Stimulated activated CD4-positive, alpha-beta T cell treated with anti-CD3 and anti-CD28 coated beads, Interleukin-2, amount 100 ng/mL, for 48 hours (primary cell): ENCODE measurements around the gene ORM2.
"Not testable (repeated sequence)": the region's sequence is repeated elsewhere in the genome, so short reads cannot be mapped to it uniquely, and the experiment has no call there.

Source experiments
- DNase-seq, 2 donors: peaks; one replicate each; pipeline ENCODE4 v3.0.0-alpha.2; 2020

The ORM2 gene

DNA sequence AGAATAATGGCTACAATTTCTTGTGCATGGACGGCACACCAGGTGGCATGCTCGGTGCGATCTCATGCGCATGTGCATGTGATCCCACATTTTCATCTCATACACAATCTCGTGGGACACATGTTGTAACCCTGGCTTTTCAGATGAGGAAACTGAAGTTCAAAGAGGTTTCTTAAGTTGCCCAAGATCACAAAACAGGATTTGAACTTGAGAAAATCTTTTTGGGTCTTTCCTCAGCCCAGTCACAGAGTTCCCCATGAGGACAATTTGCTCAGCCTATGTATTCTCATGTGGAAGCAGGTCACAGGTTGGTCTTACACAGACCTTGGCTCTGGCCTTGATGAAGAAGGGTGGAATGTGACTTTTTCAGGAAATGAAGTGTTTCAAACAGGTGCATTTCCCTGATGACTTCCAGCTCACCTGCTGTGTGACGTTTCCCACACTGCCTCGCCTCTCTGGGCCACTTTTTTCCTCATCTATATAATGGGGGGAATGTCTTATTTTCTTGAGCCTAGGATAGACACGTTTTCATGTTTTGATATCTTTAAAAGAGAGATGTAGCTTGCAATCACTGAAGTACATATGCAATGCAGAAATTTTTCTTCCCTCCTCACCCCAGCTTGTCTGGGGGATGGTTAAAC, 13.8 kb upstream of the ORM2 start:
- no peak for DNase-seq

GRCh38 chr9:114316605-114317230, 13.0 kb upstream of the ORM2 start:
- no peak for DNase-seq

DNA sequence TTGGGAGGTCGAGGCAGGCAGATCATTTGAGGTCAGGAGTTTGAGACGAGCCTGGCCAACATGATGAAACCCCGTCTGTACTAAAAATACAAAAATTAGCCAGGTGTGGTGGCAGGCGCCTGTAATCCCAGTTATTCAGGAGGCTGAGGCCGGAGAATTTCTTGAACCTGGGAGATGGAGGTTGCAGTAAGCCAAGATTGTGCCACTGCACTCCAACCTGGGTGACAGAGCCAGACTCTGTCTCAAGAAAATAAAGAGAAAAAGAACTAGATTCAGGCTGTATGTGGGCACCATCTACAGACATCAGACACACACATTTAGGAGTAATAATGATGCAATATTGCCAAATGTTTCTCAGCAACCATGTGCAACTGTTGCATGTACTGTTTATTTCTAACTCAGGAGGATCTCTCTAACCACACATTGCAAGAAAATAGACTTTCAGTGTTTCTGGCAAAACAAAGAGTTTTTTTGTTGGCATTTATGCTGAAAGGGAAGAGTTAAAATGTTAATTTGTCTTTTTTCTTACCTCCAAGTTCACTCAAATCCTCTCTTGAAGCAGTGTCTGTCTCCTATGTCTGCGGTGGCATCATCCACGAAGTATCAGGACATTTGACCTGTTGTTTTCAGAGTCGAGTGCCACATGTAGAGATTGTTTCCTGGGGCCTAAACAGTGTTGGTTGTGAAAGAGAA, 11.9 kb upstream of the ORM2 start:
- no peak for DNase-seq

DNA sequence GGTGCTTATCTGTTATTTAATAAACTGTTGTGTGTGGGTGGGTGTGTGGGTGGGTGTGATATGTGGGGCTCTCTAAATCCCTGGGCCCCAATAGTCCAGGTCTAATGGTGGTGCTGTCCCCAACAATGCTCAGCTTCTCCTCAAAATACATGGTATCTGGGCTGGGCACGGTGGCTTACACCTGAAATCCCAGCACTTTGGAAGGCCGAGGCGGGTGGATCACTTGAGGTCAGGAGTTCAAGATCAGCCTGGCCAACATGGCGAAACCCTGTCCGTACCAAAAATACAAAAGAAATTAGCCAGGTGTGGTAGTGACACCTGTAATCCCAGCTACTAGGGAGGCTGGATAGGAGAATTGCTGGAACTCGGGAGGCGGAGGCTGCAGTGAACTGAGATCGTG, 11.3 kb upstream of the ORM2 start:
- no peak for DNase-seq

DNA sequence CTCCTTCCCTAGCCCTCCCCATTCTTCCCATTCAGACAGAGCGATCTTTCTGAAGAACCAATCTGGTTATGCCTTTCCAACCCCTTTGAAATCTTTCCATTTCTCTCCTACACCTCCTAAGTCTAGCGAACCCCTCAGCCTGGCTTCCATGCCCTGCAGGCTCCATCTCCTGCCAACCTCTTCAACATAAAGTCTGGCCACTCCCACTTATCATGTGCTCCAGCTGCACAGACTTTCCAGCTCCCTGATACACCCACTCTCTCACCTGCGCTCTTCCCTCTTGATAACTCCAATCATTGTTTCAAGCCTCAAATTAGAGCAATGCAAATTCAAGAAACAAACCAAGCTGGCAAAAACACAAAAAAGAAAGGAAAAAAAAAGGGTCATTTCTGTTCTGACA, 10.5 kb upstream of the ORM2 start:
- no peak for DNase-seq

DNA sequence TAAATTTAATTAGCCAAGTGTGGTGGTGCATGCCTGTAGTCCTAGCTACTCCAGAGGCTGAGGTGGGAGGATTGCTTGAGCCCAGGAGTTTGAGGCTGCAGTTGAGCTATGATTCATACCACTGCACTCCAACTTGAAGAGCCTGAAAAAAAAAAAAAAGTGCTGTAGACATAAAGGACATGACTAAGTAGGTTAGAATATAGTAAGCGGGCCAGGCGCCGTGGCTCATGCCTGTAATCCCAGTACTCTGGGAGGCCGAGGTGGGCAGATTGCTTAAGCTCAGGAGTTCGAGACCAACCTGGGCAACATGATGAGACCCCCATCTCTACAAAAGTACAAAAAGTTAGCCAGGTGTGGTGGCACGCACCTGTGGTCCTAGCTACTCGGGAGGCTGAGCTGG, 9.0 kb upstream of the ORM2 start:
- DNase-seq = not testable (repeated sequence)

GRCh38 chr9:114321759-114322158, 7.9 kb upstream of the ORM2 start:
- DNase-seq = peak in 1 of 2 donors; percentile 23

DNA sequence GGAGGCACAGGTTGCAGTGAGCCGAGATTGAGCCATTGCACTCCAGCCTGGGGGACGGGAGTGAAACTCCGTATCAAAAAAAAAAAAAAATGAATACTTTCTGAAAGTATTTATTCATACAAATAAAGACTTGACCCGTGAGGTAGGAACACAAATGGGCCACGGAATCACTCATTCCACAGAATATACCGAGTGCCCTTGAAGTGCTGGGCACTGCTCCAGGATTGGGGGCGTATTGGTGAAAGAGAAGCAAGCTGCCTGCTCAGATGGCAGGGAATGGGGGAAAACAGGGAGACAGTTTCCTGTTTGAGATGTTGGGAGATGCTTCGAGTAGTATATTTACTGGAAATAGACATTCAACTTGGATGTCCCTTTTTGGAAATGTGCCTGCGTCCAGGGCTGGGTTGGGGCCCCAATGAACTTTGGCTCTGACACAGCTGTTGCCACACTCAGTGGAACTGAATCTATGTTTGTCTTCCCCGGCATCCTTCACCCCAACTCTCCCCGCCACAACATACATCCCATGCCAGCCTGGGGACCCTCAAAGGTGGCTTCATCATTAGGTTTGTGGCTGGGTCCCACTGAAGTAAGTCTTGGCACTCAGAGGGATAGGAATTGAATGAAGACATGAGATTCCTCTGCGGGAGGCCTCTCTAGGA, 7.4 kb upstream of the ORM2 start:
- DNase-seq = not testable (repeated sequence)

- not testable (repeated sequence) for DNase-seq
Measured at GRCh38 chr9:114322831-114323531, 6.7 kb upstream of the ORM2 start, which contains the start of gene ORM1. Gene ORM1, plus strand, starts transcription at chr9:114323098. Its CDS starts 36 bp downstream, at chr9:114323134.

DNA sequence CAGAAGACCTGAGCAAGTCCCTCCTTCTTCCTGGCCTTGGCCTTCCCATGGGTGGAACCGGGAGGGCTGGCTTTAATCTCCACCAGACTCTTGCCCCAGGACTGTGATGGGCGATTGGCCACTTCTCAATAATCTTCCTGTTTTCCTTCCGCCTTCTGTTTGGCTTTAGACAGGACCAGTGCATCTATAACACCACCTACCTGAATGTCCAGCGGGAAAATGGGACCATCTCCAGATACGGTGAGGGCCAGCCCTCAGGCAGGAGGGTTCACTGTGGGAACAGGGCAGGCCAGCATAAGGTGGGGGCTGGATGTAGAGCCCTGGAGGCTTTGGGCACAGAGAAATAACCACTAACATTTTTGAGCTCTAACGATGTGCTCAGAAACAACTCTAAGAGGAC, 5.8 kb upstream of the ORM2 start:
- not testable (repeated sequence) for DNase-seq

DNA sequence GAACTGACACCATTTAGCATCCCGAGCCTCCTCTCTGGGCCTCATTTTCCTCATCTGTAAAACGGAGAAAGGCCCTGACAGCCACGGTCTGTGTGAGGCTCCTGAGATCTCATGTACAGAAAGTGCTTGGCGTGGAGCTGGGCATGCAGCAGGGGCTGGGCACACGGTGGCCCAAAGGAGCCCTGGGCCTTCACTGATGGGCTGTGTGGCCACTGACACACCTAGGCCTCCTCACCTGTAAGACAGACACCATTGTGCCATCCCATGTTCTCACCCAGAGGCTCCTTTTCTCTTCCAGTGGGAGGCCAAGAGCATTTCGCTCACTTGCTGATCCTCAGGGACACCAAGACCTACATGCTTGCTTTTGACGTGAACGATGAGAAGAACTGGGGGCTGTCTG, 5.2 kb upstream of the ORM2 start:
- no peak for DNase-seq

GRCh38 chr9:114324965-114325364, 4.7 kb upstream of the ORM2 start:
- DNase-seq = not testable (repeated sequence)

GRCh38 chr9:114325684-114326254, 3.9 kb upstream of the ORM2 start:
- not testable (repeated sequence) for DNase-seq

DNA sequence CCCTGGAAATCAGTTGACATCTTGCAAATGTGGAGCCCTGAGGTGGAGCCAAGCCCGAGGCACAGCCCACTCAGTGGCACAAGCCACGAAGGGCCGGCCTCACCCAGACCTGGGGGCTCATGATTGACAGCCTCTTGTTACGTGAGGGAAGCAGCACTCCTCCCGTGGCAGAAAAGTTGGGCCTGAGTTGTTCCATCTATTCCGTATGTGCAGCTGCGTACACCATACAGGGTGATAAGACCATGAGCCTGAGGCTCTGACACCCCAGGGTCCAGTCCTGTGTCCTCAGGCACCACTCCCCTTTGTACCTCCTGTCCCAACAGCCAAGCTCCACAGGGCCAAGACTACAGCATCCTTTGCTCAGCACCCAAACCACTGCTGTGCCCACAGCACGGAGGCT, 1.9 kb upstream of the ORM2 start:
- no peak for DNase-seq

- DNase-seq = not testable (repeated sequence)
Measured at GRCh38 chr9:114328357-114328820, 1.3 kb upstream of the ORM2 start.

DNA sequence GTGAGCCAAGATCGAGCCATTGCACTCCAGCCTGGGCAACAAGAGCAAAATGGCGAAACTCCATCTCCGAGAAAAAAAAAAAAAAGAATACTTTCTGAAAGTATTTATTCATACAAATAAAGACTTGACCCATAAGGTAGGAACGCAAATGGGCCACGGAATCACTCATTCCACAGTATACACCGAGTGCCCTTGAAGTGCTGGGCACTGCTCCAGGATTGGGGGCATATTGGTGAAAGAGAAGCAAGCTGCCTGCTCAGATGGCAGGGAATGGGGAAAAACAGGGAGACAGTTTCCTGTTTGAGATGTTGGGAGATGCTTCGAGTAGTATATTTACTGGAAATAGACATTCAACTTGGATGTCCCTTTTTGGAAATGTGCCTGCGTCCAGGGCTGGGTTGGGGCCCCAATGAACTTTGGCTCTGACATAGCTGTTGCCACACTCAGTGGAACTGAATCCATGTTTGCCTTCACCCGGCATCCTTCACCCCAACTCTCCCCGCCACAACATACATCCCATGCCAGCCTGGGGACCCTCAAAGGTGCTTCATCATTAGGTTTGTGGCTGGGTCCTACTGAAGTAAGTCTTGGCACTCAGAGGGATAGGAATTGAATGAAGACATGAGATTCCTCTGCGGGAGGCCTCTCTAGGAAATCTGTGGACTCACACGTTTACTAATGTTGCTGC, 588 bp upstream of the ORM2 start:
- DNase-seq = not testable (repeated sequence)

DNA sequence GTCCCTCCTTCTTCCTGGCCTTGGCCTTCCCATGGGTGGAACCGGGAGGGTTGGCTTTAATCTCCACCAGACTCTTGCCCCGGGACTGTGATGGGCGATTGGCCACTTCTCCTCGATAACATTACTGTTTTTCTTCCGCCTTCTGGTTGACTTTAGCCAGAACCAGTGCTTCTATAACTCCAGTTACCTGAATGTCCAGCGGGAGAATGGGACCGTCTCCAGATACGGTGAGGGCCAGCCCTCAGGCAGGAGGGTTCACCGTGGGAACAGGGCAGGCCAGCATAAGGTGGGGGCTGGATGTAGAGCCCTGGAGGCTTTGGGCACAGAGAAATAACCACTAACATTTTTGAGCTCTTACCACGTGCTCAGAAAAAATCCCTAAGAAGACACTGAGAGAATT, 967 bp downstream of the ORM2 start:
- DNase-seq = no peak

DNA sequence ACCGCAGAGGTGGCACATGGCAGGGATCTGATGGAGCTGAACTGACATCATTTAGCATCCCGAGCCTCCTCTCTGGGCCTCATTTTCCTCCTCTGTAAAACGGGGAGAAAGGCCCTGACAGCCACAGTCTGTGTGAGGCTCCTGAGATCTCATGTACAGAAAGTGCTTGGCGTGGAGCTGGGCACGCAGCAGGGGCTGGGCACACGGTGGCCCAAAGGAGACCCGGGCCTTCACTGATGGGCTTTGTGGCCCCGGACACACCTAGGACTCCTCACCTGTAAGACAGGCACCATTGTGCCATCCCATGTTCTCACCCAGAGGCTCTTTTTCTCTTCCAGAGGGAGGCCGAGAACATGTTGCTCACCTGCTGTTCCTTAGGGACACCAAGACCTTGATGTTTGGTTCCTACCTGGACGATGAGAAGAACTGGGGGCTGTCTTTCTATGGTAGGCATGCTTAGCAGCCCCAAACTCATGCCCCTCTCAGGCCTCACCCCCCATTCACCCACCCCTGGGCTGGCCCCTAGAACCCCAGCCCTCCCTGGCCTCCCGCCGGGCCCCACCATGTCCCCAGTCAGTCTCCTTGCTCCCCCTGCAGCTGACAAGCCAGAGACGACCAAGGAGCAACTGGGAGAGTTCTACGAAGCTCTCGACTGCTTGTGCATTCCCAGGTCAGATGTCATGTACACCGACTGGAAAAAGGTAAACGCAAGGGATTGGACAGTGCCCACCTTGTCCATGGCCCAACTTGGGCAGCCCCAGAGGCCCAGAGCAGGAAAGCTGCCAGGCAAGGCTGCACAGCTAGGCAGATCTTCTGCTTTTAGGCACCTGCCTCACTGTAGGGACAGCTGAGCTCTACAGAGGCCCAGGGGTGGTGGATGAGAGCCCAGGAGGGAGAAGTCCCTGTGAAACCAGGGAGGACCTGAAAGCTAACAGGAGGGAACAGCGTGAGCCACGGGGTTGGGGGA, 1.8 kb downstream of the ORM2 start:
- not testable (repeated sequence) for DNase-seq

DNA sequence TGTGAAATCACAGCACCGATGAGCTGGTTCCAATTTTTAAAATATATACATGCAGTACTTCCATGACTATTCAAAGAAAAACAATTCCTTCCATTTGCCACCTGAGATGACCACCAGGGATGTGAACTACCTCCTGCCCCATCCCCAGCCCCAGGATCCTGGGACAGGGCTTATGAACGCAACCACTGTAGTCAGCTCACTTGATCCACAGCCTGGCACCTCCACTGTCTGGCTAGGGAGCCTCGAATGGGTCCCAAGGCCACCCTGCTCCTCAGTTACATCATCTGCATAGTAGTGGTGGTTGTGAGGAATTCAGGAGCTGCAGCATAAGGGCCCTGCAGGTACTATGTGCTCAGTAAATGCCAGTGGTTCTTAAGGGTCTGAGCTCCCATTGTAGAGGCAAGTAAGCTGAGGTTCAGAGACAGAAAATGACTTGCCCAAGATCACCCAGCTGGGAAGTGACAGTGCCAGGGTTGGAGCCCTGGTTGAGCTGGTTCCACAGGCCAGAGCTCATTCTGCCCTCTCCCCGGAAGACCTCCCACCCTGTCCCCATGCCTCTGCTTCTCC, 2.9 kb downstream of the ORM2 start:
- not testable (repeated sequence) for DNase-seq

GRCh38 chr9:114333718-114334117, 4.0 kb downstream of the ORM2 start:
- not testable (repeated sequence) for DNase-seq
